ENCODE results near the gene HS3ST5. TPM values are rescaled to one million over a fixed set of nuclear protein-coding genes. Genes with fewer than 3 reads are reported as not detected.

The HS3ST5 gene
- total and polyA plus RNA-seq, 2 donors (not counting 1 experiment from before 2014, with no cell fraction given) = under 0.01 TPM; not detected in 1

- TF ChIP-seq EZH2 (IDR thresholded peaks at IDR 0.05; ENCODE audit: low read length, missing control alignments) (no peak), CTCF (conservative IDR thresholded peaks at IDR 0.05 in 1 of 2, IDR thresholded peaks at IDR 0.05 in 1 of 2; ENCODE audit: low read depth in 1 of 2, low read length in 2 of 2) (no peak)
Observed at GRCh38 chr6:114277220-114277619, 65.6 kb downstream of the HS3ST5 start.

GRCh38 chr6:114276783-114277182 lies 66.0 kb downstream of the HS3ST5 start:
- Histone ChIP-seq H2AFZ (ENCODE audit: low read length) (no peak overlapping the region), H3K9me3 (ENCODE audit: control insufficient read depth, insufficient read depth, low read depth, low read length) (no peaks in the 10 kb centered on the region), H3K79me2 (ENCODE audit: control insufficient read depth, insufficient read depth, low read length) (no peaks in the 10 kb centered on the region), H3K4me1 (ENCODE audit: control insufficient read depth, extremely low read depth, insufficient read depth, low read length) (no peaks in the 10 kb centered on the region), H3K36me3 (ENCODE audit: control insufficient read depth, insufficient read depth, low read length) (no peaks in the 10 kb centered on the region), H3K4me2 (ENCODE audit: extremely low read depth, insufficient read depth, low read length) (no peak overlapping the region), H3K9ac (ENCODE audit: insufficient read depth, low read length) (no peak overlapping the region), H3K27ac (ENCODE audit: insufficient read depth, low read length) (no peak overlapping the region), H3K4me3 (replicated peaks in 1 of 4; ENCODE audit: control extremely low read depth in 1 of 4, insufficient read depth in 1 of 4, low read depth in 3 of 4, low read length in 4 of 4) (no peak overlapping the region), H3K27me3 (ENCODE audit: control insufficient read depth, insufficient read depth, low read length) (no peaks in the 10 kb centered on the region), H4K20me1 (ENCODE audit: control insufficient read depth, extremely low read depth, insufficient read depth, low read length) (no peaks in the 10 kb centered on the region)
- DNase-seq (ENCODE audit: low read depth in 2 of 2) = no peak
- TF ChIP-seq EZH2 (IDR thresholded peaks at IDR 0.05; ENCODE audit: low read length, missing control alignments) (no peak), CTCF (conservative IDR thresholded peaks at IDR 0.05 in 1 of 2, IDR thresholded peaks at IDR 0.05 in 1 of 2; ENCODE audit: low read depth in 1 of 2, low read length in 2 of 2) (no peak)

More at GRCh38 chr6:114277220-114277619, 65.6 kb downstream of the HS3ST5 start:
- H3K27ac ChIP-seq (ENCODE audit: insufficient read depth, low read length) = no peak overlapping the region
- no peaks in the 10 kb centered on the region for H3K79me2 ChIP-seq (ENCODE audit: control insufficient read depth, insufficient read depth, low read length)
- no peak for DNase-seq (ENCODE audit: low read depth in 2 of 2)
- no peaks in the 10 kb centered on the region for H3K9me3 ChIP-seq (ENCODE audit: control insufficient read depth, insufficient read depth, low read depth, low read length)
- no peak overlapping the region for H2AFZ ChIP-seq (ENCODE audit: low read length)
- no peaks in the 10 kb centered on the region for H3K27me3 ChIP-seq (ENCODE audit: control insufficient read depth, insufficient read depth, low read length)
- no peaks in the 10 kb centered on the region for H3K36me3 ChIP-seq (ENCODE audit: control insufficient read depth, insufficient read depth, low read length)
- H3K4me2 ChIP-seq (ENCODE audit: extremely low read depth, insufficient read depth, low read length) = no peak overlapping the region
- H3K4me1 ChIP-seq (ENCODE audit: control insufficient read depth, extremely low read depth, insufficient read depth, low read length) = no peaks in the 10 kb centered on the region
- no peak overlapping the region for H3K4me3 ChIP-seq (replicated peaks in 1 of 4; ENCODE audit: control extremely low read depth in 1 of 4, insufficient read depth in 1 of 4, low read depth in 3 of 4, low read length in 4 of 4)
- no peak overlapping the region for H3K9ac ChIP-seq (ENCODE audit: insufficient read depth, low read length)
- H4K20me1 ChIP-seq (ENCODE audit: control insufficient read depth, extremely low read depth, insufficient read depth, low read length) = no peaks in the 10 kb centered on the region

GRCh38 chr6:114274836-114275235 lies 68.0 kb downstream of the HS3ST5 start:
- Histone ChIP-seq H3K9ac (ENCODE audit: insufficient read depth, low read length) (no peak overlapping the region), H3K27ac (ENCODE audit: insufficient read depth, low read length) (no peak overlapping the region), H3K36me3 (ENCODE audit: control insufficient read depth, insufficient read depth, low read length) (no peaks in the 10 kb centered on the region), H3K4me2 (ENCODE audit: extremely low read depth, insufficient read depth, low read length) (no peak overlapping the region), H3K4me3 (replicated peaks in 1 of 4; ENCODE audit: control extremely low read depth in 1 of 4, insufficient read depth in 1 of 4, low read depth in 3 of 4, low read length in 4 of 4) (no peak overlapping the region), H4K20me1 (ENCODE audit: control insufficient read depth, extremely low read depth, insufficient read depth, low read length) (no peaks in the 10 kb centered on the region), H3K9me3 (ENCODE audit: control insufficient read depth, insufficient read depth, low read depth, low read length) (no peaks in the 10 kb centered on the region), H3K27me3 (ENCODE audit: control insufficient read depth, insufficient read depth, low read length) (no peaks in the 10 kb centered on the region), H3K79me2 (ENCODE audit: control insufficient read depth, insufficient read depth, low read length) (no peaks in the 10 kb centered on the region), H3K4me1 (ENCODE audit: control insufficient read depth, extremely low read depth, insufficient read depth, low read length) (no peaks in the 10 kb centered on the region), H2AFZ (ENCODE audit: low read length) (no peak overlapping the region)
- TF ChIP-seq CTCF (conservative IDR thresholded peaks at IDR 0.05 in 1 of 2, IDR thresholded peaks at IDR 0.05 in 1 of 2; ENCODE audit: low read depth in 1 of 2, low read length in 2 of 2) (no peak), EZH2 (IDR thresholded peaks at IDR 0.05; ENCODE audit: low read length, missing control alignments) (no peak)
- DNase-seq (ENCODE audit: low read depth in 2 of 2) = no peak

Data from fibroblast of lung (primary cell).